Measurements from ENCODE around the gene SH3BP4. TPM values are rescaled to one million over a fixed set of nuclear protein-coding genes. Genes with fewer than 3 reads are reported as not detected.

Gene SH3BP4
- polyA plus RNA-seq, 1 donor (not counting 4 experiments of a cell fraction or from before 2014, with no cell fraction given): 50.4 TPM

- no peak overlapping the region for H3K9ac ChIP-seq (ENCODE audit: control insufficient read depth, extremely low read depth, insufficient read depth, low read length)
- FAIRE-seq (no peak), DNase-seq (ENCODE audit: low read depth, low spot score) (no peak)
- TF ChIP-seq CTCF (optimal IDR thresholded peaks at IDR 0.05 in 1 of 3, IDR thresholded peaks at IDR 0.05 in 1 of 3, conservative IDR thresholded peaks at IDR 0.05 in 1 of 3; ENCODE audit: extremely low read depth in 1 of 3, insufficient read depth in 2 of 3, low read length in 3 of 3) (no peak), EZH2 (IDR thresholded peaks at IDR 0.05; ENCODE audit: low read length) (no peak)
- peaks cover 17% of the 10 kb centered on the region for H3K27me3 ChIP-seq (ENCODE audit: control insufficient read depth, extremely low read depth, insufficient read depth, low read length)
- H3K4me2 ChIP-seq (ENCODE audit: control insufficient read depth, extremely low read depth, insufficient read depth, low read depth, low read length): no peak overlapping the region
- no peaks in the 10 kb centered on the region for H3K4me1 ChIP-seq (ENCODE audit: control insufficient read depth, extremely low read depth, insufficient read depth, low read length)
- H2AFZ ChIP-seq (ENCODE audit: control insufficient read depth, low read length): no peak overlapping the region
- H3K79me2 ChIP-seq (ENCODE audit: control insufficient read depth, insufficient read depth, low read length): no peaks in the 10 kb centered on the region
- H3K36me3 ChIP-seq (ENCODE audit: control insufficient read depth in 2 of 2, extremely low read depth in 1 of 2, insufficient read depth in 2 of 2, low read length in 2 of 2): no peaks in the 10 kb centered on the region
- dilution Hi-C loops (cut with MboI; ENCODE audit: extremely low pct_ligation_motif_present, low sequenced_read_pairs): no loop called here
- H4K20me1 ChIP-seq (ENCODE audit: control insufficient read depth, extremely low read depth, insufficient read depth, low read length): no peaks in the 10 kb centered on the region
- no peaks in the 10 kb centered on the region for H3K9me1 ChIP-seq (ENCODE audit: control insufficient read depth, extremely low read depth, insufficient read depth, low read length)
- no peaks in the 10 kb centered on the region for H3K9me3 ChIP-seq (ENCODE audit: control insufficient read depth, low read depth, low read length)
- H3K27ac ChIP-seq (ENCODE audit: control insufficient read depth, insufficient read depth, low read length): no peak overlapping the region
- H3K4me3 ChIP-seq (ENCODE audit: control insufficient read depth in 2 of 3, extremely low read depth in 1 of 3, insufficient read depth in 2 of 3, low read depth in 1 of 3, low read length in 3 of 3): no peak overlapping the region
These were observed 140.2 kb downstream of the SH3BP4 start for GRCh38 chr2:235091983-235092382.

GRCh38 chr2:235092433-235093223 is 140.8 kb downstream of the SH3BP4 start:
- dilution Hi-C loops (cut with MboI; ENCODE audit: extremely low pct_ligation_motif_present, low sequenced_read_pairs): no loop called here
- H3K79me2 ChIP-seq (ENCODE audit: control insufficient read depth, insufficient read depth, low read length): no peaks in the 10 kb centered on the region
- H3K27ac ChIP-seq (ENCODE audit: control insufficient read depth, insufficient read depth, low read length): no peak overlapping the region
- no peaks in the 10 kb centered on the region for H3K4me1 ChIP-seq (ENCODE audit: control insufficient read depth, extremely low read depth, insufficient read depth, low read length)
- H3K9me1 ChIP-seq (ENCODE audit: control insufficient read depth, extremely low read depth, insufficient read depth, low read length): no peaks in the 10 kb centered on the region
- DNase-seq (ENCODE audit: low read depth, low spot score) (no peak), FAIRE-seq (no peak)
- H2AFZ ChIP-seq (ENCODE audit: control insufficient read depth, low read length): no peak overlapping the region
- no peak overlapping the region for H3K4me2 ChIP-seq (ENCODE audit: control insufficient read depth, extremely low read depth, insufficient read depth, low read depth, low read length)
- TF ChIP-seq CTCF (optimal IDR thresholded peaks at IDR 0.05 in 1 of 3, IDR thresholded peaks at IDR 0.05 in 1 of 3, conservative IDR thresholded peaks at IDR 0.05 in 1 of 3; ENCODE audit: extremely low read depth in 1 of 3, insufficient read depth in 2 of 3, low read length in 3 of 3): no peak
- no peak for TF ChIP-seq EZH2 (IDR thresholded peaks at IDR 0.05; ENCODE audit: low read length)
- H4K20me1 ChIP-seq (ENCODE audit: control insufficient read depth, extremely low read depth, insufficient read depth, low read length): no peaks in the 10 kb centered on the region
- no peaks in the 10 kb centered on the region for H3K9me3 ChIP-seq (ENCODE audit: control insufficient read depth, low read depth, low read length)
- no peak overlapping the region for H3K9ac ChIP-seq (ENCODE audit: control insufficient read depth, extremely low read depth, insufficient read depth, low read length)
- H3K4me3 ChIP-seq (ENCODE audit: control insufficient read depth in 2 of 3, extremely low read depth in 1 of 3, insufficient read depth in 2 of 3, low read depth in 1 of 3, low read length in 3 of 3): no peak overlapping the region
- H3K36me3 ChIP-seq (ENCODE audit: control insufficient read depth in 2 of 2, extremely low read depth in 1 of 2, insufficient read depth in 2 of 2, low read length in 2 of 2): no peaks in the 10 kb centered on the region
- H3K27me3 ChIP-seq (ENCODE audit: control insufficient read depth, extremely low read depth, insufficient read depth, low read length): peaks cover 15% of the 10 kb centered on the region
